ACC112 (cell line): Measurements from ENCODE around the gene UCN.
"Not testable (repeated sequence)": the region's sequence is repeated elsewhere in the genome, so short reads cannot be mapped to it uniquely, and the experiment has no call there.

Experiments
- H2AFZ ChIP-seq: fragments of 200-600 bp; sonication (generic); one replicate; pipeline ENCODE4 v1.6.0; 2017; ENCODE audit warnings: antibody characterized with exemption, low read length; ENCODE audit not compliant: unreplicated experiment
- H3K27ac ChIP-seq: fragments of 200-600 bp; sonication (generic); 2 replicates; pipeline ENCODE4 v1.5.1; 2014; ENCODE audit warnings: low read depth, mild to moderate bottlenecking, antibody characterized with exemption, low read length, moderate library complexity
- H3K27me3 ChIP-seq: fragments of 200-600 bp; sonication (generic); 2 replicates; pipeline ENCODE4 v1.6.1; 2014; ENCODE audit warnings: mild to moderate bottlenecking, antibody characterized with exemption, low read length, moderate library complexity, mixed read lengths; ENCODE audit not compliant: insufficient read depth
- H3K36me3 ChIP-seq: fragments of 200-600 bp; sonication (generic); 2 replicates; pipeline ENCODE4 v1.6.1; 2016; ENCODE audit warnings: mild to moderate bottlenecking, antibody characterized with exemption, low read length, moderate library complexity, mixed read lengths; ENCODE audit not compliant: insufficient read depth
- H3K4me1 ChIP-seq: fragments of 200-600 bp; sonication (generic); one replicate; pipeline ENCODE4 v1.6.1; 2016; ENCODE audit warnings: low read length, mixed read lengths; ENCODE audit not compliant: insufficient read depth, unreplicated experiment, control insufficient read depth
- H3K4me3 ChIP-seq: fragments of 200-600 bp; sonication (generic); 2 replicates; pipeline ENCODE4 v1.5.1; 2014; ENCODE audit warnings: mild to moderate bottlenecking, low read depth, low read length
- H3K79me2 ChIP-seq: fragments of 200-600 bp; sonication (generic); one replicate; pipeline ENCODE4 v1.6.0; 2016; ENCODE audit warnings: low read length; ENCODE audit not compliant: control insufficient read depth, unreplicated experiment, insufficient read depth

UCN gene

GRCh38 chr2:27308359-27308881 is at the start of gene UCN:
TSS of gene UCN (minus strand) at chr2:27308445. CDS start at chr2:27307895, 550 bp downstream.
- Histone ChIP-seq H3K4me3 (no peak within 1 kb of the TSS), H3K36me3 (peaks cover 9% of the 10 kb centered on the region; the same call in 1 of the 2 replicates), H3K27me3 (peaks cover 35% of the 10 kb centered on the region), H3K27ac (no peak within 1 kb of the TSS), H2AFZ (no peak within 1 kb of the TSS), H3K4me1 (no peaks in the 10 kb centered on the region), H3K79me2 (no peaks in the 10 kb centered on the region)

GRCh38 chr2:27356382-27357181 is 48.3 kb upstream of the UCN start, which contains the start of gene GTF3C2:
TSS of gene GTF3C2 (minus strand) at chr2:27356764. CDS start at chr2:27343554, 13,210 bp downstream.
- Histone ChIP-seq H3K27ac (peak within 1 kb of the TSS; percentile 83), H3K79me2 (peaks cover 51% of the 10 kb centered on the region), H3K36me3 (no peaks in the 10 kb centered on the region), H3K27me3 (no peaks in the 10 kb centered on the region), H3K4me1 (peaks cover 20% of the 10 kb centered on the region), H2AFZ (peak within 1 kb of the TSS; percentile 90), H3K4me3 (peak within 1 kb of the TSS; percentile 85)

GRCh38 chr2:27356056-27356381 is 47.8 kb upstream of the UCN start:
- Histone ChIP-seq H3K4me3 (peak overlapping the region; percentile 85), H3K79me2 (peaks cover 54% of the 10 kb centered on the region), H3K27ac (peak overlapping the region; percentile 83), H3K4me1 (peaks cover 20% of the 10 kb centered on the region), H2AFZ (peak overlapping the region; percentile 90), H3K27me3 (no peaks in the 10 kb centered on the region), H3K36me3 (no peaks in the 10 kb centered on the region)

- H3K27me3 ChIP-seq: no peaks in the 10 kb centered on the region
- H3K27ac ChIP-seq: 0 out of 2 replicates have a peak overlapping the region, but pooled peaks have one; percentile 57
- peaks cover 64% of the 10 kb centered on the region for H3K79me2 ChIP-seq
- H3K4me1 ChIP-seq: peaks cover 20% of the 10 kb centered on the region
- H2AFZ ChIP-seq: no peak overlapping the region
- no peak overlapping the region; the same call in 1 of the 2 replicates for H3K4me3 ChIP-seq
- no peaks in the 10 kb centered on the region for H3K36me3 ChIP-seq
Observed at GRCh38 chr2:27354597-27354927, 46.3 kb upstream of the UCN start.

- Histone ChIP-seq H2AFZ (no peak overlapping the region), H3K4me1 (peaks cover 20% of the 10 kb centered on the region), H3K27me3 (no peaks in the 10 kb centered on the region), H3K36me3 (no peaks in the 10 kb centered on the region), H3K27ac (peak overlapping the region; percentile 57), H3K4me3 (peak overlapping the region; percentile 7; the same call in 1 of the 2 replicates), H3K79me2 (peaks cover 66% of the 10 kb centered on the region)
Observed at GRCh38 chr2:27353762-27354596, 45.7 kb upstream of the UCN start.

GRCh38 chr2:27353386-27353761 is 45.1 kb upstream of the UCN start:
- H2AFZ ChIP-seq, H3K27me3 ChIP-seq, H3K27ac ChIP-seq, H3K36me3 ChIP-seq, H3K4me3 ChIP-seq: not testable (repeated sequence)
- peaks cover 65% of the 10 kb centered on the region for H3K79me2 ChIP-seq
- H3K4me1 ChIP-seq: peaks cover 19% of the 10 kb centered on the region

- Histone ChIP-seq H3K4me1 (peaks cover 19% of the 10 kb centered on the region), H3K27ac (no peak overlapping the region), H2AFZ (no peak overlapping the region), H3K27me3 (no peaks in the 10 kb centered on the region), H3K79me2 (peaks cover 65% of the 10 kb centered on the region), H3K4me3 (no peak overlapping the region), H3K36me3 (no peaks in the 10 kb centered on the region)
Observed at GRCh38 chr2:27351802-27352598, 43.8 kb upstream of the UCN start.

- H3K79me2 ChIP-seq: peaks cover 61% of the 10 kb centered on the region
- H3K4me1 ChIP-seq: peaks cover 17% of the 10 kb centered on the region
- no peak overlapping the region for H3K4me3 ChIP-seq
- no peak overlapping the region for H2AFZ ChIP-seq
- no peaks in the 10 kb centered on the region for H3K27me3 ChIP-seq
- no peak overlapping the region for H3K27ac ChIP-seq
- no peaks in the 10 kb centered on the region for H3K36me3 ChIP-seq
Observed at GRCh38 chr2:27350106-27350693, 42.0 kb upstream of the UCN start.

GRCh38 chr2:27347641-27348040 is 39.4 kb upstream of the UCN start:
- Histone ChIP-seq H2AFZ (no peak overlapping the region), H3K27ac (no peak overlapping the region), H3K36me3 (no peaks in the 10 kb centered on the region), H3K79me2 (peaks cover 49% of the 10 kb centered on the region), H3K4me1 (peaks cover 4% of the 10 kb centered on the region), H3K4me3 (no peak overlapping the region), H3K27me3 (no peaks in the 10 kb centered on the region)

- no peaks in the 10 kb centered on the region for H3K4me1 ChIP-seq
- no peak overlapping the region for H3K27ac ChIP-seq
- no peak overlapping the region for H3K4me3 ChIP-seq
- peaks cover 16% of the 10 kb centered on the region; the same call in 1 of the 2 replicates for H3K36me3 ChIP-seq
- H3K27me3 ChIP-seq: no peaks in the 10 kb centered on the region
- H2AFZ ChIP-seq: no peak overlapping the region
- H3K79me2 ChIP-seq: no peaks in the 10 kb centered on the region
Observed at GRCh38 chr2:27336173-27336572, 27.9 kb upstream of the UCN start.
